Muscle of leg (tissue), 11 donors: Measurements from ENCODE around the gene CRELD2. TPM values are rescaled to one million over a fixed set of nuclear protein-coding genes. Genes with fewer than 3 reads are reported as not detected.
A peak's percentile ranks its signal among the peaks of the same experiment; 100 is the strongest.

Experiments
- DNase-seq: peaks from one replicate; pipeline ENCODE4 v3.0.0; 2013
- H3K27ac ChIP-seq: one replicate; pipeline ENCODE4 v1.5.1; 2013; ENCODE audit warnings: mild to moderate bottlenecking, low read length, control low read depth
- H3K27me3 ChIP-seq: one replicate; pipeline ENCODE4 v1.6.1; 2013; ENCODE audit warnings: low read length; ENCODE audit not compliant: control insufficient read depth, insufficient read depth
- H3K36me3 ChIP-seq: one replicate; pipeline ENCODE4 v1.6.1; 2013; ENCODE audit warnings: low read length; ENCODE audit not compliant: control insufficient read depth, insufficient read depth
- H3K4me1 ChIP-seq: one replicate; pipeline ENCODE4 v1.6.1; 2013; ENCODE audit warnings: low read length; ENCODE audit not compliant: control insufficient read depth, insufficient read depth
- H3K4me3 ChIP-seq: one replicate; pipeline ENCODE4 v1.5.1; 2013; ENCODE audit warnings: low read length, control low read depth
- H3K9me3 ChIP-seq: replicated peaks from 2 replicates; pipeline ENCODE4 v1.6.1; 2013; ENCODE audit warnings: low read depth, low read length; ENCODE audit not compliant: control insufficient read depth
- WGBS: methylation state at CpG from one replicate; pipeline ENCODE4 v1.1.5; 2013; ENCODE audit warnings: missing lambda C conversion rate; ENCODE audit not compliant: insufficient coverage; 5-methylcytosine and 5-hydroxymethylcytosine counted together
- polyA plus RNA-seq, 8 donors: library from polyadenylated mRNA; unstranded; fragments of 120-200 nt; gene quantifications; one replicate each; pipeline versions ENCODE4 v1.2.1 to v1.2.3, GENCODE V29; 2013; ENCODE audit warnings: inconsistent platforms in 1 of 8, low replicate concordance in 1 of 8; ENCODE audit not compliant: insufficient read length in 8 of 8, insufficient read depth in 1 of 8
- total RNA-seq: library from RNA; stranded (reverse); fragments of 120-200 nt; gene quantifications from one replicate; pipeline ENCODE4 v1.2.4, GENCODE V29; 2013

Gene CRELD2
- total and polyA plus RNA-seq, 9 donors: 17.0 to 27.0 (median 22.2) TPM

GRCh38 chr22:49936018-49936972, 17.9 kb downstream of the CRELD2 start:
- Histone ChIP-seq H3K27ac (peak overlapping the region; percentile 87), H3K9me3 (no peaks in the 10 kb centered on the region), H3K4me1 (peaks cover 50% of the 10 kb centered on the region), H3K36me3 (no peaks in the 10 kb centered on the region), H3K27me3 (no peaks in the 10 kb centered on the region), H3K4me3 (peak overlapping the region; percentile 29)
- DNase-seq: peak; percentile 83
- WGBS: 3% methylated on average over 42 of the region's 52 CpGs

- Histone ChIP-seq H3K9me3 (no peaks in the 10 kb centered on the region), H3K27ac (peak overlapping the region; percentile 87), H3K27me3 (no peaks in the 10 kb centered on the region), H3K4me3 (no peak overlapping the region), H3K36me3 (no peaks in the 10 kb centered on the region), H3K4me1 (peaks cover 45% of the 10 kb centered on the region)
- 61% methylated on average over 20 of the region's 21 CpGs for WGBS
- DNase-seq: peak; percentile 66
Measured at GRCh38 chr22:49936973-49937757, 18.7 kb downstream of the CRELD2 start.

- H3K36me3 ChIP-seq: no peaks in the 10 kb centered on the region
- no peaks in the 10 kb centered on the region for H3K27me3 ChIP-seq
- H3K27ac ChIP-seq: peak overlapping the region; percentile 87
- H3K9me3 ChIP-seq: no peaks in the 10 kb centered on the region
- WGBS: 72% methylated on average over 22 of the region's 27 CpGs
- peak; percentile 49 for DNase-seq
- H3K4me1 ChIP-seq: peaks cover 45% of the 10 kb centered on the region
- H3K4me3 ChIP-seq: no peak overlapping the region
Measured at GRCh38 chr22:49937758-49938564, 19.5 kb downstream of the CRELD2 start.

GRCh38 chr22:49938565-49939136, 20.2 kb downstream of the CRELD2 start:
- Histone ChIP-seq H3K9me3 (no peaks in the 10 kb centered on the region), H3K27me3 (no peaks in the 10 kb centered on the region), H3K4me1 (peaks cover 41% of the 10 kb centered on the region), H3K36me3 (no peaks in the 10 kb centered on the region), H3K4me3 (no peak overlapping the region), H3K27ac (peak overlapping the region; percentile 66)
- 72% methylated on average over 17 of the region's 19 CpGs for WGBS
- no peak for DNase-seq

GRCh38 chr22:49941507-49942316, 23.3 kb downstream of the CRELD2 start:
- H3K9me3 ChIP-seq: no peaks in the 10 kb centered on the region
- no peak for DNase-seq
- WGBS: 89% methylated on average over 15 of the region's 17 CpGs
- H3K27ac ChIP-seq: no peak overlapping the region
- H3K4me1 ChIP-seq: peaks cover 23% of the 10 kb centered on the region
- no peaks in the 10 kb centered on the region for H3K36me3 ChIP-seq
- no peak overlapping the region for H3K4me3 ChIP-seq
- no peaks in the 10 kb centered on the region for H3K27me3 ChIP-seq

GRCh38 chr22:49942565-49943404, 24.4 kb downstream of the CRELD2 start:
- Histone ChIP-seq H3K27me3 (no peaks in the 10 kb centered on the region), H3K4me1 (peaks cover 20% of the 10 kb centered on the region), H3K9me3 (no peaks in the 10 kb centered on the region), H3K4me3 (no peak overlapping the region), H3K27ac (no peak overlapping the region), H3K36me3 (no peaks in the 10 kb centered on the region)
- DNase-seq: no peak
- 79% methylated on average over 20 of the region's 21 CpGs for WGBS

- DNase-seq: no peak
- 59% methylated on average over 9 of the region's 11 CpGs for WGBS
- Histone ChIP-seq H3K27me3 (no peaks in the 10 kb centered on the region), H3K27ac (no peak overlapping the region), H3K4me3 (no peak overlapping the region), H3K36me3 (no peaks in the 10 kb centered on the region), H3K4me1 (peaks cover 14% of the 10 kb centered on the region), H3K9me3 (no peaks in the 10 kb centered on the region)
Measured at GRCh38 chr22:49943405-49943765, 25.0 kb downstream of the CRELD2 start.

- Histone ChIP-seq H3K4me3 (no peak overlapping the region), H3K27ac (no peak overlapping the region), H3K36me3 (no peaks in the 10 kb centered on the region), H3K27me3 (no peaks in the 10 kb centered on the region), H3K4me1 (peaks cover 15% of the 10 kb centered on the region), H3K9me3 (no peaks in the 10 kb centered on the region)
- DNase-seq: no peak
- WGBS: 77% methylated on average over 23 of the region's 25 CpGs
Measured at GRCh38 chr22:49943771-49944398, 25.5 kb downstream of the CRELD2 start.
